NCI-H1105 (cell line): Measurements from ENCODE around the gene RDH11.
"Not testable (repeated sequence)": the region's sequence is repeated elsewhere in the genome, so short reads cannot be mapped to it uniquely, and the experiment has no call there.

Source experiments
- DNase-seq: peaks from one replicate; lab custom pipeline; 2025; lab: John Stamatoyannopoulos, UW

RDH11 gene

GRCh38 chr14:67695394-67695949 lies at the start of gene RDH11:
TSS of gene RDH11 (minus strand) at chr14:67695764. CDS start at chr14:67695703, 61 bp downstream.
- DNase-seq: peak; percentile 93

GRCh38 chr14:67744046-67744445 lies 48.5 kb upstream of the RDH11 start:
- DNase-seq: no peak

- no peak for DNase-seq
Observed at GRCh38 chr14:67738740-67739504, 43.4 kb upstream of the RDH11 start.

- no peak for DNase-seq
Observed at GRCh38 chr14:67736771-67737170, 41.2 kb upstream of the RDH11 start.

- no peak for DNase-seq
Observed at GRCh38 chr14:67735336-67736147, 40.0 kb upstream of the RDH11 start.

- no peak for DNase-seq
Observed at GRCh38 chr14:67734675-67735074, 39.1 kb upstream of the RDH11 start.

- DNase-seq: no peak
Observed at GRCh38 chr14:67733616-67734015, 38.1 kb upstream of the RDH11 start.

- no peak for DNase-seq
Observed at GRCh38 chr14:67729072-67729885, 33.7 kb upstream of the RDH11 start.

GRCh38 chr14:67728258-67728657 lies 32.7 kb upstream of the RDH11 start:
- no peak for DNase-seq

- no peak for DNase-seq
Observed at GRCh38 chr14:67727361-67727760, 31.8 kb upstream of the RDH11 start.

- no peak for DNase-seq
Observed at GRCh38 chr14:67725171-67725570, 29.6 kb upstream of the RDH11 start.

GRCh38 chr14:67722293-67722692 lies 26.7 kb upstream of the RDH11 start:
- no peak for DNase-seq

GRCh38 chr14:67721875-67722274 lies 26.3 kb upstream of the RDH11 start:
- DNase-seq: no peak

- no peak for DNase-seq
Observed at GRCh38 chr14:67719866-67720265, 24.3 kb upstream of the RDH11 start.

GRCh38 chr14:67719385-67719784 lies 23.8 kb upstream of the RDH11 start:
- DNase-seq: not testable (repeated sequence)

GRCh38 chr14:67718265-67718664 lies 22.7 kb upstream of the RDH11 start:
- no peak for DNase-seq

GRCh38 chr14:67717048-67717447 lies 21.5 kb upstream of the RDH11 start:
- DNase-seq: no peak

- no peak for DNase-seq
Observed at GRCh38 chr14:67710209-67710608, 14.6 kb upstream of the RDH11 start.

- not testable (repeated sequence) for DNase-seq
Observed at GRCh38 chr14:67709796-67710195, 14.2 kb upstream of the RDH11 start.

- DNase-seq: not testable (repeated sequence)
Observed at GRCh38 chr14:67709346-67709745, 13.8 kb upstream of the RDH11 start.

GRCh38 chr14:67705211-67705610 lies 9.6 kb upstream of the RDH11 start:
- no peak for DNase-seq

GRCh38 chr14:67704484-67705089 lies 9.0 kb upstream of the RDH11 start:
- DNase-seq: peak; percentile 65
